Spleen (tissue), 7 donors: ENCODE results near the gene SAXO2.
"Not testable (repeated sequence)": the region's sequence is repeated elsewhere in the genome, so short reads cannot be mapped to it uniquely, and the experiment has no call there.

Experiments used
- POLR2A ChIP-seq, 3 donors: fragments of 450-650 bp; IDR thresholded peaks; one replicate each; pipeline ENCODE4 v1.5.1; 2017; ENCODE audit warnings: antibody characterized with exemption in 3 of 3, mild to moderate bottlenecking in 1 of 3
- TF ChIP-seq, protein P1 (sequence below), 11 experiments: fragments of 200-600 bp in 7 of 11; fragments of 450-650 bp in 4 of 11; sonication (generic) in 4 of 11; IDR thresholded peaks in 8 of 11; conservative IDR thresholded peaks in 3 of 11; 1 replicate in 7 of 11; 2 replicates in 4 of 11; pipeline versions ENCODE4 v1.4.0 to v1.8.0; 2016 to 2021; ENCODE audit warnings: antibody characterized with exemption in 11 of 11, inconsistent platforms in 4 of 11, mild to moderate bottlenecking in 1 of 11
- donor health status: DM: no; HTN: no; CAD: no; lungs with moderate emphysema.
- donor health status: DM: no; HTN: no; CAD: no.
- donor health status: DM: no; HTN: no; CAD: no.

- not testable (repeated sequence) for TF ChIP-seq POLR2A (IDR thresholded peaks at IDR 0.05)
- TF ChIP-seq, protein P1, sequence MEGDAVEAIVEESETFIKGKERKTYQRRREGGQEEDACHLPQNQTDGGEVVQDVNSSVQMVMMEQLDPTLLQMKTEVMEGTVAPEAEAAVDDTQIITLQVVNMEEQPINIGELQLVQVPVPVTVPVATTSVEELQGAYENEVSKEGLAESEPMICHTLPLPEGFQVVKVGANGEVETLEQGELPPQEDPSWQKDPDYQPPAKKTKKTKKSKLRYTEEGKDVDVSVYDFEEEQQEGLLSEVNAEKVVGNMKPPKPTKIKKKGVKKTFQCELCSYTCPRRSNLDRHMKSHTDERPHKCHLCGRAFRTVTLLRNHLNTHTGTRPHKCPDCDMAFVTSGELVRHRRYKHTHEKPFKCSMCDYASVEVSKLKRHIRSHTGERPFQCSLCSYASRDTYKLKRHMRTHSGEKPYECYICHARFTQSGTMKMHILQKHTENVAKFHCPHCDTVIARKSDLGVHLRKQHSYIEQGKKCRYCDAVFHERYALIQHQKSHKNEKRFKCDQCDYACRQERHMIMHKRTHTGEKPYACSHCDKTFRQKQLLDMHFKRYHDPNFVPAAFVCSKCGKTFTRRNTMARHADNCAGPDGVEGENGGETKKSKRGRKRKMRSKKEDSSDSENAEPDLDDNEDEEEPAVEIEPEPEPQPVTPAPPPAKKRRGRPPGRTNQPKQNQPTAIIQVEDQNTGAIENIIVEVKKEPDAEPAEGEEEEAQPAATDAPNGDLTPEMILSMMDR (IDR thresholded peaks at IDR 0.05 in 8 of 11, conservative IDR thresholded peaks at IDR 0.05 in 3 of 11) = peak in 6 of 11 experiments; percentile 23 to 41 (median 27)
Observed at GRCh38 chr15:82281276-82281675, 18.7 kb downstream of the SAXO2 start.
